Coronary artery (tissue), 2 donors: ENCODE data around the gene ANKZF1.

Source experiments
- DNase-seq: peaks from one replicate; pipeline ENCODE4 v3.0.0-alpha.2; 2017; ENCODE audit warnings: low spot score
- H3K27ac ChIP-seq, 2 donors: fragments of 200-600 bp; sonication (generic); one replicate each; pipeline ENCODE4 v1.5.1; 2016 to 2019
- H3K4me3 ChIP-seq: fragments of 200-600 bp; sonication (generic); 2 replicates; pipeline ENCODE4 v1.5.1; 2016; ENCODE audit warnings: mild to moderate bottlenecking, moderate library complexity
- CTCF ChIP-seq: fragments of 200-600 bp; sonication (generic); IDR thresholded peaks from one replicate; pipeline ENCODE4 v1.5.1; 2019; ENCODE audit warnings: antibody characterized with exemption

Gene ANKZF1

GRCh38 chr2:219247678-219248642 lies 18.4 kb downstream of the ANKZF1 start:
- TF ChIP-seq CTCF: no peak
- H3K27ac ChIP-seq: peak overlapping the region in 1 of 2 donors; percentile 92
- no peak for DNase-seq
- no peak overlapping the region for H3K4me3 ChIP-seq

GRCh38 chr2:219248845-219249202 lies 19.2 kb downstream of the ANKZF1 start:
- Histone ChIP-seq H3K4me3 (peak overlapping the region; percentile 34), H3K27ac (peak overlapping the region; percentile 84 to 92)
- no peak for DNase-seq
- no peak for TF ChIP-seq CTCF

- H3K27ac ChIP-seq: peak overlapping the region; percentile 84 to 92
- peak overlapping the region; percentile 34 for H3K4me3 ChIP-seq
- DNase-seq: peak; percentile 83
- no peak for TF ChIP-seq CTCF
Observed at GRCh38 chr2:219249203-219249980, 19.8 kb downstream of the ANKZF1 start.

GRCh38 chr2:219250049-219250781 lies 20.6 kb downstream of the ANKZF1 start:
- TF ChIP-seq CTCF: no peak
- no peak for DNase-seq
- H3K27ac ChIP-seq: peak overlapping the region; percentile 84 to 92
- peak overlapping the region; percentile 34 for H3K4me3 ChIP-seq

DNA sequence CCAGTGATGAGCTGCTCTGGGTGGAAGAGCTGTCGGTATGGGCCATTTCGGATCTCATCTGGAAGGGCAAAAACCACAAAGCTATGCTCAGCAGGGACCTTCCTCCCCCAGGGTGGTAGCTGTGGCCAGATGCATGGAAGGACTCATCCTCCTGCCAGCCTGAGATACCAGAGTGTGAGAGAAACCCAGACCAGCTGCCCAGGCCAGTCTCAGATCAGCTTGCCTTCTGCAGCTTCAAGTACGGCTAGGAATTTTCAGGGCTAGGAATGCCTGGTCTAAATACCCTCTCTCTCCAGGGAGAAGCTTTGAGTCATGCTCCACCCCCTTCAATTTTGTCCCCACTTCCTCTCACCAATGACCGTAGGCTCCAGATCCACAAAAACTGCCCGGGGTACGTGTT lies 22.1 kb downstream of the ANKZF1 start:
- Histone ChIP-seq H3K4me3 (peak overlapping the region; percentile 87), H3K27ac (peak overlapping the region; percentile 76 to 92)
- TF ChIP-seq CTCF: no peak
- no peak for DNase-seq

GRCh38 chr2:219252084-219252483 lies 22.5 kb downstream of the ANKZF1 start:
- peak overlapping the region; percentile 87 for H3K4me3 ChIP-seq
- DNase-seq: no peak

More at GRCh38 chr2:219252084-219252483, 22.5 kb downstream of the ANKZF1 start:
- H3K27ac ChIP-seq: peak overlapping the region; percentile 76 to 92
- TF ChIP-seq CTCF: no peak
